ENCODE data around the gene GET3. TPM values are rescaled to one million over a fixed set of nuclear protein-coding genes. Genes with fewer than 3 reads are reported as not detected.
A peak's percentile ranks its signal among the peaks of the same experiment; 100 is the strongest.

GET3 gene
- total and polyA plus RNA-seq, 2 of the 13 experiments (the other 11 are each of a cell fraction or from before 2014, with no cell fraction given): 57.7 to 59.4 TPM

GRCh38 chr19:12789904-12790619 lies 52.8 kb downstream of the GET3 start (continued):
- TF ChIP-seq ZNF629 (CRISPR knock-in tag; conservative IDR thresholded peaks at IDR 0.05) (no peak), ZNF446 (CRISPR knock-in tag; IDR thresholded peaks at IDR 0.05) (no peak), SKI (IDR thresholded peaks at IDR 0.05; ENCODE audit: partially characterized antibody) (no peak), SUZ12 (IDR thresholded peaks at IDR 0.05; ENCODE audit: low read depth, low read length) (no peak), JUND (CRISPR knock-in tag; IDR thresholded peaks at IDR 0.05) (no peak), CREM (IDR thresholded peaks at IDR 0.05) (no peak), CREM (CRISPR knock-in tag; IDR thresholded peaks at IDR 0.05) (no peak), TERF1 (CRISPR knock-in tag; IDR thresholded peaks at IDR 0.05) (no peak), SIX4 (CRISPR knock-in tag; IDR thresholded peaks at IDR 0.05) (no peak), FOXA1 (IDR thresholded peaks at IDR 0.05) (no peak), FOXA1 (CRISPR knock-in tag; IDR thresholded peaks at IDR 0.05) (no peak), FOXM1 (CRISPR knock-in tag; IDR thresholded peaks at IDR 0.05) (no peak), GTF2F1 (IDR thresholded peaks at IDR 0.05; ENCODE audit: low read length) (no peak), ATF1 (CRISPR knock-in tag; IDR thresholded peaks at IDR 0.05) (no peak), YY1 (IDR thresholded peaks at IDR 0.05; ENCODE audit: insufficient read depth, insufficient replicate concordance, low read depth, low read length) (peak; percentile 14), BCL6 (CRISPR knock-in tag; IDR thresholded peaks at IDR 0.05) (peak; percentile 33; the same call in 1 of the 2 replicates), PCBP1 (IDR thresholded peaks at IDR 0.05; ENCODE audit: borderline replicate concordance, low read depth, low read length) (0 out of 2 replicates have a peak, but pooled peaks have one; percentile 27), ZNF414 (CRISPR knock-in tag; IDR thresholded peaks at IDR 0.05) (no peak), HMGXB4 (CRISPR knock-in tag; IDR thresholded peaks at IDR 0.05; ENCODE audit: borderline replicate concordance in 1 of 2, low read depth in 1 of 2) (peak in 1 of 2 experiments; percentile 55; a peak in 1 of 4 replicates), DRAP1 (CRISPR knock-in tag; IDR thresholded peaks at IDR 0.05) (peak; percentile 44; the same call in 1 of the 2 replicates), U2AF1 (optimal IDR thresholded peaks at IDR 0.05; ENCODE audit: low read depth, low read length) (no peak), ZNF501 (CRISPR knock-in tag; IDR thresholded peaks at IDR 0.05) (no peak), ZNF430 (CRISPR knock-in tag; IDR thresholded peaks at IDR 0.05) (0 out of 2 replicates have a peak, but pooled peaks have one; percentile 26), TOPORS (CRISPR knock-in tag; IDR thresholded peaks at IDR 0.05) (no peak), ZC3H13 (CRISPR knock-in tag; IDR thresholded peaks at IDR 0.05) (peak; percentile 33; the same call in 1 of the 2 replicates)

Measured in HepG2 (cell line).